ENCODE measurements around the gene C1QA.

DNA sequence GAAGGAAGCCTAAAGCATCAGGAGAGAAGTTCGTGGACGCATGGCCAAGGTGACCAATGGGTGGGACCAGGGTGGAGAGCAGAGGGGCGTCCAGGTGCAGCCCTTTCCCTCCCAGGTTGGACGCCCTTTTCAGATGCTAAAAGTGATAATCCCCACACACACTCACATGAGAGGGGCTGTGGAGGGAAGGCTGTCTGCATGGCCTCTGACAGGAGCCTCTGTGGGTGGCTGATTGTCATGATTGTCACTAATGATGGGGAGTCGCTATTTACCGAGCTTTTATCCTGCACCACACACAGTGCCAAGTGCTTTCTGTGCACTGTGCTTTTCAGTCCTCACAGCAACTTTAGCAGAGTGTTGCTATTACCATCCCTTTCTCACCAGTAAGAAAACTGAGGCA lies 27.1 kb upstream of the C1QA start:
- TF ChIP-seq, protein P1, sequence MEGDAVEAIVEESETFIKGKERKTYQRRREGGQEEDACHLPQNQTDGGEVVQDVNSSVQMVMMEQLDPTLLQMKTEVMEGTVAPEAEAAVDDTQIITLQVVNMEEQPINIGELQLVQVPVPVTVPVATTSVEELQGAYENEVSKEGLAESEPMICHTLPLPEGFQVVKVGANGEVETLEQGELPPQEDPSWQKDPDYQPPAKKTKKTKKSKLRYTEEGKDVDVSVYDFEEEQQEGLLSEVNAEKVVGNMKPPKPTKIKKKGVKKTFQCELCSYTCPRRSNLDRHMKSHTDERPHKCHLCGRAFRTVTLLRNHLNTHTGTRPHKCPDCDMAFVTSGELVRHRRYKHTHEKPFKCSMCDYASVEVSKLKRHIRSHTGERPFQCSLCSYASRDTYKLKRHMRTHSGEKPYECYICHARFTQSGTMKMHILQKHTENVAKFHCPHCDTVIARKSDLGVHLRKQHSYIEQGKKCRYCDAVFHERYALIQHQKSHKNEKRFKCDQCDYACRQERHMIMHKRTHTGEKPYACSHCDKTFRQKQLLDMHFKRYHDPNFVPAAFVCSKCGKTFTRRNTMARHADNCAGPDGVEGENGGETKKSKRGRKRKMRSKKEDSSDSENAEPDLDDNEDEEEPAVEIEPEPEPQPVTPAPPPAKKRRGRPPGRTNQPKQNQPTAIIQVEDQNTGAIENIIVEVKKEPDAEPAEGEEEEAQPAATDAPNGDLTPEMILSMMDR (tag by site-specific recombination; IDR thresholded peaks at IDR 0.05) = no peak
- TF ChIP-seq ZBTB1 (tag by site-specific recombination; IDR thresholded peaks at IDR 0.05) = no peak
- TF ChIP-seq ZNF121 (tag by site-specific recombination; IDR thresholded peaks at IDR 0.05) = no peak
- TF ChIP-seq, protein P2, sequence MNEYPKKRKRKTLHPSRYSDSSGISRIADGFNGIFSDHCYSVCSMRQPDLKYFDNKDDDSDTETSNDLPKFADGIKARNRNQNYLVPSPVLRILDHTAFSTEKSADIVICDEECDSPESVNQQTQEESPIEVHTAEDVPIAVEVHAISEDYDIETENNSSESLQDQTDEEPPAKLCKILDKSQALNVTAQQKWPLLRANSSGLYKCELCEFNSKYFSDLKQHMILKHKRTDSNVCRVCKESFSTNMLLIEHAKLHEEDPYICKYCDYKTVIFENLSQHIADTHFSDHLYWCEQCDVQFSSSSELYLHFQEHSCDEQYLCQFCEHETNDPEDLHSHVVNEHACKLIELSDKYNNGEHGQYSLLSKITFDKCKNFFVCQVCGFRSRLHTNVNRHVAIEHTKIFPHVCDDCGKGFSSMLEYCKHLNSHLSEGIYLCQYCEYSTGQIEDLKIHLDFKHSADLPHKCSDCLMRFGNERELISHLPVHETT (tag by site-specific recombination; IDR thresholded peaks at IDR 0.05) = no peak
- TF ChIP-seq, protein P3, sequence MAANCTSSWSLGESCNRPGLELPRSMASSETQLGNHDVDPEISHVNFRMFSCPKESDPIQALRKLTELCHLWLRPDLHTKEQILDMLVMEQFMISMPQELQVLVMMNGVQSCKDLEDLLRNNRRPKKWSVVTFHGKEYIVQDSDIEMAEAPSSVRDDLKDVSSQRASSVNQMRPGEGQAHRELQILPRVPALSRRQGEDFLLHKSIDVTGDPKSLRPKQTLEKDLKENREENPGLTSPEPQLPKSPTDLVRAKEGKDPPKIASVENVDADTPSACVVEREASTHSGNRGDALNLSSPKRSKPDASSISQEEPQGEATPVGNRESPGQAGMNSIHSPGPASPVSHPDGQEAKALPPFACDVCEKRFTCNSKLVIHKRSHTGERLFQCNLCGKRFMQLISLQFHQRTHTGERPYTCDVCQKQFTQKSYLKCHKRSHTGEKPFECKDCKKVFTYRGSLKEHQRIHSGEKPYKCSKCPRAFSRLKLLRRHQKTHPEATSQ (tag by site-specific recombination; IDR thresholded peaks at IDR 0.05) = no peak
- TF ChIP-seq ZNF274 (IDR thresholded peaks at IDR 0.05; ENCODE audit: low read length) = no peak
- TF ChIP-seq ZNF274 (tag by site-specific recombination; IDR thresholded peaks at IDR 0.05; ENCODE audit: borderline replicate concordance) = no peak

All from HEK293 (cell line).